GM18507 (cell line): ENCODE results near the gene NPW.

Experiments
- DNase-seq: peaks from one replicate; pipeline ENCODE4 v3.0.0; 2011; ENCODE audit warnings: low read depth; ENCODE audit not compliant: insufficient read length; ENCODE audit errors: extremely low spot score
- FAIRE-seq: peaks from 2 replicates; lab custom pipeline; 2011; peaks lifted over from hg19 to GRCh38; lab: Jason Lieb, UNC

NPW gene

GRCh38 chr16:2042986-2043666, 23.5 kb downstream of the NPW start:
- no peak for DNase-seq
- FAIRE-seq = no peak

GRCh38 chr16:2043667-2044451, 24.3 kb downstream of the NPW start:
- DNase-seq (no peak), FAIRE-seq (no peak)

GRCh38 chr16:2044541-2044940, 25.0 kb downstream of the NPW start:
- DNase-seq (no peak), FAIRE-seq (no peak)

GRCh38 chr16:2045965-2046892, 26.6 kb downstream of the NPW start:
- DNase-seq (no peak), FAIRE-seq (no peak)

- FAIRE-seq = no peak
These were observed 27.3 kb downstream of the NPW start for GRCh38 chr16:2046893-2047329.

GRCh38 chr16:2047330-2048115, 27.9 kb downstream of the NPW start, which contains the start of the genes NTHL1 and TSC2:
TSS of gene NTHL1 (minus strand) at chr16:2047834. CDS start at chr16:2047823, 11 bp downstream.
TSS of gene TSC2 (plus strand) at chr16:2047985. CDS start at chr16:2048616, 631 bp downstream.
- FAIRE-seq (peak; percentile 91), DNase-seq (peak; percentile 98)

More at GRCh38 chr16:2046893-2047329, 27.3 kb downstream of the NPW start:
- DNase-seq = no peak

- DNase-seq (no peak), FAIRE-seq (no peak)
These were observed 28.5 kb downstream of the NPW start for GRCh38 chr16:2048116-2048543.

- FAIRE-seq (no peak), DNase-seq (no peak)
These were observed 33.6 kb downstream of the NPW start for GRCh38 chr16:2053211-2053610.

- FAIRE-seq = no peak
- no peak for DNase-seq
These were observed 34.3 kb downstream of the NPW start for GRCh38 chr16:2053897-2054296.

GRCh38 chr16:2054543-2055245, 35.1 kb downstream of the NPW start:
- FAIRE-seq (no peak), DNase-seq (no peak)

- FAIRE-seq (no peak), DNase-seq (no peak)
These were observed 36.5 kb downstream of the NPW start for GRCh38 chr16:2056077-2056476.

- no peak for FAIRE-seq
- DNase-seq = no peak
These were observed 37.3 kb downstream of the NPW start for GRCh38 chr16:2056681-2057407.

GRCh38 chr16:2057438-2057837, 37.9 kb downstream of the NPW start:
- FAIRE-seq = no peak
- DNase-seq = no peak

GRCh38 chr16:2058420-2058819, 38.8 kb downstream of the NPW start:
- DNase-seq (no peak), FAIRE-seq (no peak)

- FAIRE-seq = no peak
- DNase-seq = no peak
These were observed 39.3 kb downstream of the NPW start for GRCh38 chr16:2058872-2059271.

- DNase-seq (no peak), FAIRE-seq (no peak)
These were observed 40.8 kb downstream of the NPW start for GRCh38 chr16:2060346-2060745.

- no peak for DNase-seq
- no peak for FAIRE-seq
These were observed 41.4 kb downstream of the NPW start for GRCh38 chr16:2061023-2061422.

GRCh38 chr16:2061526-2061925, 41.9 kb downstream of the NPW start:
- FAIRE-seq = no peak

More at GRCh38 chr16:2061526-2061925, 41.9 kb downstream of the NPW start:
- no peak for DNase-seq
